ENCODE measurements around the gene KCTD12. TPM values are rescaled to one million over a fixed set of nuclear protein-coding genes. Genes with fewer than 3 reads are reported as not detected.

The KCTD12 gene
- polyA plus RNA-seq, 1 donor (not counting 4 experiments of a cell fraction or from before 2014, with no cell fraction given), result 18.9 TPM

- no peak for DNase-seq (ENCODE audit: low read depth, low spot score)
- no peak for FAIRE-seq
- no peaks in the 10 kb centered on the region for H3K36me3 ChIP-seq (ENCODE audit: control insufficient read depth in 2 of 2, extremely low read depth in 1 of 2, insufficient read depth in 2 of 2, low read length in 2 of 2)
- H3K27ac ChIP-seq (ENCODE audit: control insufficient read depth, insufficient read depth, low read length), result no peak overlapping the region
- peaks cover 51% of the 10 kb centered on the region for H3K4me1 ChIP-seq (ENCODE audit: control insufficient read depth, extremely low read depth, insufficient read depth, low read length)
- TF ChIP-seq CTCF (optimal IDR thresholded peaks at IDR 0.05 in 1 of 3, IDR thresholded peaks at IDR 0.05 in 1 of 3, conservative IDR thresholded peaks at IDR 0.05 in 1 of 3; ENCODE audit: extremely low read depth in 1 of 3, insufficient read depth in 2 of 3, low read length in 3 of 3), result no peak
- TF ChIP-seq EZH2 (IDR thresholded peaks at IDR 0.05; ENCODE audit: low read length), result no peak
- dilution Hi-C loops (cut with MboI; ENCODE audit: extremely low pct_ligation_motif_present, low sequenced_read_pairs), result no loop called here
- peak overlapping the region; percentile 5 to 69 (median 53) for H3K4me3 ChIP-seq (ENCODE audit: control insufficient read depth in 2 of 3, extremely low read depth in 1 of 3, insufficient read depth in 2 of 3, low read depth in 1 of 3, low read length in 3 of 3)
- peak overlapping the region; percentile 57 for H3K4me2 ChIP-seq (ENCODE audit: control insufficient read depth, extremely low read depth, insufficient read depth, low read depth, low read length)
- H3K9me3 ChIP-seq (ENCODE audit: control insufficient read depth, low read depth, low read length), result no peaks in the 10 kb centered on the region
- H2AFZ ChIP-seq (ENCODE audit: control insufficient read depth, low read length), result no peak overlapping the region
- no peak overlapping the region for H3K9ac ChIP-seq (ENCODE audit: control insufficient read depth, extremely low read depth, insufficient read depth, low read length)
- peaks cover 19% of the 10 kb centered on the region for H3K79me2 ChIP-seq (ENCODE audit: control insufficient read depth, insufficient read depth, low read length)
- H4K20me1 ChIP-seq (ENCODE audit: control insufficient read depth, extremely low read depth, insufficient read depth, low read length), result no peaks in the 10 kb centered on the region
- H3K27me3 ChIP-seq (ENCODE audit: control insufficient read depth, extremely low read depth, insufficient read depth, low read length), result no peaks in the 10 kb centered on the region
- H3K9me1 ChIP-seq (ENCODE audit: control insufficient read depth, extremely low read depth, insufficient read depth, low read length), result no peaks in the 10 kb centered on the region
Observed at GRCh38 chr13:76883236-76883635, 3.0 kb downstream of the KCTD12 start.

GRCh38 chr13:76882431-76882830 is 3.8 kb downstream of the KCTD12 start:
- H3K4me3 ChIP-seq (ENCODE audit: control insufficient read depth in 2 of 3, extremely low read depth in 1 of 3, insufficient read depth in 2 of 3, low read depth in 1 of 3, low read length in 3 of 3), result no peak overlapping the region
- H3K9me1 ChIP-seq (ENCODE audit: control insufficient read depth, extremely low read depth, insufficient read depth, low read length), result no peaks in the 10 kb centered on the region
- H3K36me3 ChIP-seq (ENCODE audit: control insufficient read depth in 2 of 2, extremely low read depth in 1 of 2, insufficient read depth in 2 of 2, low read length in 2 of 2), result no peaks in the 10 kb centered on the region
- FAIRE-seq (peak; percentile 20), DNase-seq (ENCODE audit: low read depth, low spot score) (no peak)
- H2AFZ ChIP-seq (ENCODE audit: control insufficient read depth, low read length), result no peak overlapping the region
- peaks cover 19% of the 10 kb centered on the region for H3K79me2 ChIP-seq (ENCODE audit: control insufficient read depth, insufficient read depth, low read length)
- H4K20me1 ChIP-seq (ENCODE audit: control insufficient read depth, extremely low read depth, insufficient read depth, low read length), result no peaks in the 10 kb centered on the region
- H3K4me2 ChIP-seq (ENCODE audit: control insufficient read depth, extremely low read depth, insufficient read depth, low read depth, low read length), result no peak overlapping the region
- H3K9ac ChIP-seq (ENCODE audit: control insufficient read depth, extremely low read depth, insufficient read depth, low read length), result no peak overlapping the region
- TF ChIP-seq CTCF (optimal IDR thresholded peaks at IDR 0.05 in 1 of 3, IDR thresholded peaks at IDR 0.05 in 1 of 3, conservative IDR thresholded peaks at IDR 0.05 in 1 of 3; ENCODE audit: extremely low read depth in 1 of 3, insufficient read depth in 2 of 3, low read length in 3 of 3) (no peak), EZH2 (IDR thresholded peaks at IDR 0.05; ENCODE audit: low read length) (no peak)
- H3K9me3 ChIP-seq (ENCODE audit: control insufficient read depth, low read depth, low read length), result no peaks in the 10 kb centered on the region
- peaks cover 43% of the 10 kb centered on the region for H3K4me1 ChIP-seq (ENCODE audit: control insufficient read depth, extremely low read depth, insufficient read depth, low read length)
- no peak overlapping the region for H3K27ac ChIP-seq (ENCODE audit: control insufficient read depth, insufficient read depth, low read length)
- H3K27me3 ChIP-seq (ENCODE audit: control insufficient read depth, extremely low read depth, insufficient read depth, low read length), result no peaks in the 10 kb centered on the region
- dilution Hi-C loops (cut with MboI; ENCODE audit: extremely low pct_ligation_motif_present, low sequenced_read_pairs), result no loop called here
